ENCODE results near the gene CTDSPL2. TPM values are rescaled to one million over a fixed set of nuclear protein-coding genes. Genes with fewer than 3 reads are reported as not detected.

The CTDSPL2 gene
- total and polyA plus RNA-seq, 10 of the 15 experiments (the other 5 are each of a cell fraction or from before 2014, with no cell fraction given) = 10.7 to 77.1 (median 44.9) TPM

GRCh38 chr15:44458429-44458828 is 31.0 kb downstream of the CTDSPL2 start:
- ChIA-PET CTCF (interaction anchor here (1.1 kb wide), 1 partner anchor 43 kb away, joined by 3 read pairs; no protein-coding TSS in a partner anchor), SMC1A (ENCODE audit: uncharacterized antibody, unreplicated experiment) (interaction anchor here (0.6 kb wide), 1 partner anchor 32 kb away, joined by 3 read pairs; no protein-coding TSS in a partner anchor), RAD21 (ENCODE audit: unreplicated experiment) (no interaction called here), POLR2A (no interaction called here)
- intact Hi-C loops (cut with micrococcal nuclease; ENCODE audit: unreplicated experiment) = no loop called here
- Histone ChIP-seq H3K36me3 (ENCODE audit: control insufficient read depth in 2 of 2, insufficient read depth in 2 of 2, low read length in 1 of 2) (peaks cover 2 to 14% of the 10 kb centered on the region in 2 experiments), H2AFZ (ENCODE audit: control insufficient read depth, low read depth, low read length) (no peak overlapping the region), H3K27ac (ENCODE audit: control insufficient read depth, insufficient read depth) (no peak overlapping the region), H3K79me2 (ENCODE audit: control insufficient read depth, insufficient read depth, low read length) (peaks cover 19% of the 10 kb centered on the region), H3K4me1 (ENCODE audit: control insufficient read depth, insufficient read depth, low read length) (no peaks in the 10 kb centered on the region), H3K4me3 (no peak overlapping the region), H4K20me1 (ENCODE audit: control insufficient read depth, insufficient read depth) (no peaks in the 10 kb centered on the region), H3K4me2 (ENCODE audit: control insufficient read depth, insufficient read depth) (no peak overlapping the region), H3K9me3 (replicated peaks; ENCODE audit: control insufficient read depth, insufficient read depth, low read length) (no peaks in the 10 kb centered on the region), H3K27me3 (replicated peaks in 1 of 2; ENCODE audit: control insufficient read depth in 2 of 2, insufficient read depth in 2 of 2, low read length in 1 of 2) (no peaks in the 10 kb centered on the region), H3K9ac (ENCODE audit: control insufficient read depth, insufficient read depth, low read length) (no peak overlapping the region)
- in situ Hi-C loops (cut with MboI) = no loop called here
- DNase-seq (ENCODE audit: low read depth, low spot score) (no peak), ATAC-seq (no peak), FAIRE-seq (no peak)
- TF ChIP-seq NR2F1 (conservative IDR thresholded peaks at IDR 0.05) (no peak), TCF3 (IDR thresholded peaks at IDR 0.05; ENCODE audit: borderline replicate concordance, insufficient read depth, low read depth, low read length) (no peak)
- TF ChIP-seq, protein P1, sequence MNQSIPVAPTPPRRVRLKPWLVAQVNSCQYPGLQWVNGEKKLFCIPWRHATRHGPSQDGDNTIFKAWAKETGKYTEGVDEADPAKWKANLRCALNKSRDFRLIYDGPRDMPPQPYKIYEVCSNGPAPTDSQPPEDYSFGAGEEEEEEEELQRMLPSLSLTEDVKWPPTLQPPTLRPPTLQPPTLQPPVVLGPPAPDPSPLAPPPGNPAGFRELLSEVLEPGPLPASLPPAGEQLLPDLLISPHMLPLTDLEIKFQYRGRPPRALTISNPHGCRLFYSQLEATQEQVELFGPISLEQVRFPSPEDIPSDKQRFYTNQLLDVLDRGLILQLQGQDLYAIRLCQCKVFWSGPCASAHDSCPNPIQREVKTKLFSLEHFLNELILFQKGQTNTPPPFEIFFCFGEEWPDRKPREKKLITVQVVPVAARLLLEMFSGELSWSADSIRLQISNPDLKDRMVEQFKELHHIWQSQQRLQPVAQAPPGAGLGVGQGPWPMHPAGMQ (IDR thresholded peaks at IDR 0.05; ENCODE audit: borderline replicate concordance) = no peak
- 93% methylated on average over 4 of the region's 4 CpGs for WGBS (ENCODE audit: insufficient coverage, insufficient replicate concordance, low lambda C conversion rate, missing lambda C conversion rate)
- no TSS peak for BruUV-seq (replicated peaks)

DNA sequence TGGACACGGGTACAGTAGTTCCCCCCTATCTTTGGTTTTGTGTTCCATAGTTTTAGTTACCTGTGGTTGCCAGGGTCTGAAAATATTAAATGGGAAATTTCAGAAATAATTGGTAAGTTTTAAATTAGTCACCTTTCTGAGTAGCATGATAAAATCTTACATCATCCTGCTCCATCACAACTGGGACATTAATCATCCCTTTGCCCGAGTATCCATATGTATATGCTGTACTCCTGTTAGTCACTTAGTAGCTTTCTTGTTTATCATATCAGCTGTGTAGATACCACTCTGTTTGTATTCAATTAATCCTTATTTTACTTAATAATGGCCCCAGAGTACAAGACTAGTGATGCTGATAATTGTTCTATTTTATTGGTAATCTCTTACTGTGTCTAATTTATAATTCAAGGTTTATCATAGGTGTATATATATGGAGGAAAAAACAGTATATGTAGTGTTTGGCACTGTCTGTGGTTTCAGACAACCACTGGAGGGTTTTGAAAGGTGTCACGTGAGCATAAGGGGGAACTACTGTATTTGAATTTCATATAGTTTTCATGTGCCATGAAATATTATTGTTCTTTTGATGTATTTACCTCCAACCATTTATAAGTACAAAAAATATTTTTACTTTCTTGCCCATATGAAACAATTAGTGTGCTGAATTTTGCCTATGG is 41.4 kb downstream of the CTDSPL2 start:
- no peak overlapping the region for H2AFZ ChIP-seq (ENCODE audit: control insufficient read depth, low read depth, low read length)
- in situ Hi-C loops (cut with MboI) (no loop called here), intact Hi-C loops (cut with micrococcal nuclease; ENCODE audit: unreplicated experiment) (no loop called here)
- ChIA-PET POLR2A (interaction anchor here (0.6 kb wide), 2 partner anchors 368 to 587 kb away, joined by 3 read pairs; no protein-coding TSS in a partner anchor), CTCF (interaction anchor here (1.2 kb wide), 1 partner anchor 568 kb away, joined by 3 read pairs; no protein-coding TSS in a partner anchor), RAD21 (ENCODE audit: unreplicated experiment) (no interaction called here), SMC1A (ENCODE audit: uncharacterized antibody, unreplicated experiment) (interaction anchor here (1.0 to 2.5 kb wide), 4 partner anchors 24 to 42 kb away, joined by 3 to 7 read pairs (median 5); partner anchors contain the start of gene CTDSPL2)
- DNase-seq (ENCODE audit: low read depth, low spot score) (no peak), FAIRE-seq (no peak), ATAC-seq (peak; percentile 66)
- WGBS (ENCODE audit: insufficient coverage, insufficient replicate concordance, low lambda C conversion rate, missing lambda C conversion rate) = 55% methylated on average over 3 of the region's 3 CpGs
- H3K79me2 ChIP-seq (ENCODE audit: control insufficient read depth, insufficient read depth, low read length) = peaks cover 11% of the 10 kb centered on the region
- no peak overlapping the region for H3K27ac ChIP-seq (ENCODE audit: control insufficient read depth, insufficient read depth)
- TSS peak; percentile 17 for BruUV-seq (replicated peaks)
- peaks cover 2% of the 10 kb centered on the region; the same call in 1 of the 3 replicates for H3K9me3 ChIP-seq (replicated peaks; ENCODE audit: control insufficient read depth, insufficient read depth, low read length)
- H3K4me2 ChIP-seq (ENCODE audit: control insufficient read depth, insufficient read depth) = no peak overlapping the region
- H3K36me3 ChIP-seq (ENCODE audit: control insufficient read depth in 2 of 2, insufficient read depth in 2 of 2, low read length in 1 of 2) = peaks cover 2 to 7% of the 10 kb centered on the region in 2 experiments; a peak in 3 of 4 replicates
- H3K27me3 ChIP-seq (replicated peaks in 1 of 2; ENCODE audit: control insufficient read depth in 2 of 2, insufficient read depth in 2 of 2, low read length in 1 of 2) = no peaks in the 10 kb centered on the region
- no peak overlapping the region for H3K9ac ChIP-seq (ENCODE audit: control insufficient read depth, insufficient read depth, low read length)
- no peaks in the 10 kb centered on the region for H4K20me1 ChIP-seq (ENCODE audit: control insufficient read depth, insufficient read depth)
- H3K4me3 ChIP-seq = no peak overlapping the region
- H3K4me1 ChIP-seq (ENCODE audit: control insufficient read depth, insufficient read depth, low read length) = no peaks in the 10 kb centered on the region
- no peak for TF ChIP-seq SPI1 (IDR thresholded peaks at IDR 0.05; ENCODE audit: borderline replicate concordance, insufficient read depth, low read depth, low read length)
- TF ChIP-seq, protein P2, sequence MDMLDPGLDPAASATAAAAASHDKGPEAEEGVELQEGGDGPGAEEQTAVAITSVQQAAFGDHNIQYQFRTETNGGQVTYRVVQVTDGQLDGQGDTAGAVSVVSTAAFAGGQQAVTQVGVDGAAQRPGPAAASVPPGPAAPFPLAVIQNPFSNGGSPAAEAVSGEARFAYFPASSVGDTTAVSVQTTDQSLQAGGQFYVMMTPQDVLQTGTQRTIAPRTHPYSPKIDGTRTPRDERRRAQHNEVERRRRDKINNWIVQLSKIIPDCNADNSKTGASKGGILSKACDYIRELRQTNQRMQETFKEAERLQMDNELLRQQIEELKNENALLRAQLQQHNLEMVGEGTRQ (IDR thresholded peaks at IDR 0.05; ENCODE audit: borderline replicate concordance, low read depth, low read length) = peak; percentile 25; the same call in 1 of the 2 replicates
- TF ChIP-seq HCFC1 (IDR thresholded peaks at IDR 0.05; ENCODE audit: low read length) = no peak
- peak; percentile 35; the same call in 1 of the 2 replicates for TF ChIP-seq RUNX3 (IDR thresholded peaks at IDR 0.05; ENCODE audit: low read length)
- TF ChIP-seq, protein P3, sequence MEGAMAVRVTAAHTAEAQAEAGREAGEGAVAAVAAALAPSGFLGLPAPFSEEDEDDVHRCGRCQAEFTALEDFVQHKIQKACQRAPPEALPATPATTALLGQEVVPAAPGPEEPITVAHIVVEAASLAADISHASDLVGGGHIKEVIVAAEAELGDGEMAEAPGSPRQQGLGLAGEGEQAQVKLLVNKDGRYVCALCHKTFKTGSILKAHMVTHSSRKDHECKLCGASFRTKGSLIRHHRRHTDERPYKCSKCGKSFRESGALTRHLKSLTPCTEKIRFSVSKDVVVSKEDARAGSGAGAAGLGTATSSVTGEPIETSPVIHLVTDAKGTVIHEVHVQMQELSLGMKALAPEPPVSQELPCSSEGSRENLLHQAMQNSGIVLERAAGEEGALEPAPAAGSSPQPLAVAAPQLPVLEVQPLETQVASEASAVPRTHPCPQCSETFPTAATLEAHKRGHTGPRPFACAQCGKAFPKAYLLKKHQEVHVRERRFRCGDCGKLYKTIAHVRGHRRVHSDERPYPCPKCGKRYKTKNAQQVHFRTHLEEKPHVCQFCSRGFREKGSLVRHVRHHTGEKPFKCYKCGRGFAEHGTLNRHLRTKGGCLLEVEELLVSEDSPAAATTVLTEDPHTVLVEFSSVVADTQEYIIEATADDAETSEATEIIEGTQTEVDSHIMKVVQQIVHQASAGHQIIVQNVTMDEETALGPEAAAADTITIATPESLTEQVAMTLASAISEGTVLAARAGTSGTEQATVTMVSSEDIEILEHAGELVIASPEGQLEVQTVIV (IDR thresholded peaks at IDR 0.05; ENCODE audit: borderline replicate concordance, partially characterized antibody) = no peak
- TF ChIP-seq GATAD2B (conservative IDR thresholded peaks at IDR 0.05; ENCODE audit: low read depth) = no peak
- TF ChIP-seq RBBP5 (conservative IDR thresholded peaks at IDR 0.05) = no peak

Measured in GM12878 (cell line).